ENCODE results near the gene C10orf53. TPM values are rescaled to one million over a fixed set of nuclear protein-coding genes. Genes with fewer than 3 reads are reported as not detected.

Gene C10orf53
- not detected for total RNA-seq
- not detected for polyA plus RNA-seq

GRCh38 chr10:49679480-49679893 lies at the start of gene C10orf53:
Gene C10orf53 (plus strand): TSS chr10:49679651. CDS start chr10:49679698, 47 bp downstream.
- peak in 5 of 6 donors; percentile 29 to 68 (median 43) for DNase-seq
- peak; percentile 83 to 98 (median 96) for ATAC-seq
- no peaks in the 10 kb centered on the region for H3K4me1 ChIP-seq
- H3K27me3 ChIP-seq = no peaks in the 10 kb centered on the region
- intact Hi-C loops (cut with DNase I) = no loop called here
- no peak for FAIRE-seq
- no peaks in the 10 kb centered on the region for H3K9me3 ChIP-seq
- peak within 1 kb of the TSS in 1 of 4 donors; percentile 27 for H3K4me3 ChIP-seq
- TF ChIP-seq, protein P1, sequence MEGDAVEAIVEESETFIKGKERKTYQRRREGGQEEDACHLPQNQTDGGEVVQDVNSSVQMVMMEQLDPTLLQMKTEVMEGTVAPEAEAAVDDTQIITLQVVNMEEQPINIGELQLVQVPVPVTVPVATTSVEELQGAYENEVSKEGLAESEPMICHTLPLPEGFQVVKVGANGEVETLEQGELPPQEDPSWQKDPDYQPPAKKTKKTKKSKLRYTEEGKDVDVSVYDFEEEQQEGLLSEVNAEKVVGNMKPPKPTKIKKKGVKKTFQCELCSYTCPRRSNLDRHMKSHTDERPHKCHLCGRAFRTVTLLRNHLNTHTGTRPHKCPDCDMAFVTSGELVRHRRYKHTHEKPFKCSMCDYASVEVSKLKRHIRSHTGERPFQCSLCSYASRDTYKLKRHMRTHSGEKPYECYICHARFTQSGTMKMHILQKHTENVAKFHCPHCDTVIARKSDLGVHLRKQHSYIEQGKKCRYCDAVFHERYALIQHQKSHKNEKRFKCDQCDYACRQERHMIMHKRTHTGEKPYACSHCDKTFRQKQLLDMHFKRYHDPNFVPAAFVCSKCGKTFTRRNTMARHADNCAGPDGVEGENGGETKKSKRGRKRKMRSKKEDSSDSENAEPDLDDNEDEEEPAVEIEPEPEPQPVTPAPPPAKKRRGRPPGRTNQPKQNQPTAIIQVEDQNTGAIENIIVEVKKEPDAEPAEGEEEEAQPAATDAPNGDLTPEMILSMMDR (IDR thresholded peaks at IDR 0.05) = no peak
- WGBS, 2 donors = 6 to 9% methylated on average over 35 to 36 of the region's 36 CpGs
- H3K27ac ChIP-seq = no peak within 1 kb of the TSS
- H3K36me3 ChIP-seq = no peaks in the 10 kb centered on the region

- Histone ChIP-seq H3K4me3 (no peak overlapping the region), H3K36me3 (no peaks in the 10 kb centered on the region), H3K27ac (no peak overlapping the region), H3K27me3 (no peaks in the 10 kb centered on the region), H3K4me1 (no peaks in the 10 kb centered on the region), H3K9me3 (no peaks in the 10 kb centered on the region)
- TF ChIP-seq, protein P1 (IDR thresholded peaks at IDR 0.05) = no peak
- WGBS, 2 donors = 77% methylated on average over 6 of the region's 6 CpGs
- peak in 1 of 6 donors; percentile 35 for DNase-seq
- ATAC-seq = no peak
- intact Hi-C loops (cut with DNase I) = no loop called here
- no peak for FAIRE-seq
Measured at GRCh38 chr10:49631975-49632374, 47.5 kb upstream of the C10orf53 start.

- WGBS, 2 donors = 39% methylated on average over 12 of the region's 12 CpGs
- DNase-seq = no peak
- no peak for FAIRE-seq
- Histone ChIP-seq H3K36me3 (no peaks in the 10 kb centered on the region), H3K9me3 (no peaks in the 10 kb centered on the region), H3K4me1 (no peaks in the 10 kb centered on the region), H3K4me3 (no peak overlapping the region), H3K27me3 (no peaks in the 10 kb centered on the region), H3K27ac (no peak overlapping the region)
- TF ChIP-seq, protein P1 (IDR thresholded peaks at IDR 0.05) = no peak
- intact Hi-C loops (cut with DNase I) = no loop called here
- no peak for ATAC-seq
Measured at GRCh38 chr10:49632406-49633317, 46.8 kb upstream of the C10orf53 start.

- intact Hi-C loops (cut with DNase I) = no loop called here
- Histone ChIP-seq H3K4me1 (no peaks in the 10 kb centered on the region), H3K4me3 (no peak overlapping the region), H3K9me3 (no peaks in the 10 kb centered on the region), H3K36me3 (no peaks in the 10 kb centered on the region), H3K27me3 (no peaks in the 10 kb centered on the region), H3K27ac (no peak overlapping the region)
- FAIRE-seq (no peak), ATAC-seq (peak in 2 of 4 donors; percentile 32 to 45), DNase-seq (no peak)
- 29 to 30% methylated on average over 13 of the region's 13 CpGs for WGBS, 2 donors
- TF ChIP-seq, protein P1 (IDR thresholded peaks at IDR 0.05) = no peak
Measured at GRCh38 chr10:49633327-49634068, 46.0 kb upstream of the C10orf53 start.

Measured in pancreas (tissue), 10 donors.